Measurements from ENCODE around the gene ADAMTSL3.

The ADAMTSL3 gene

GRCh38 chr15:83866692-83867091 lies 212.8 kb downstream of the ADAMTSL3 start:
- no peak for DNase-seq (ENCODE audit: low read depth)
- no peak for TF ChIP-seq CTCF (IDR thresholded peaks at IDR 0.05; ENCODE audit: insufficient read depth, low read depth, low read length, missing control alignments)
- H3K4me3 ChIP-seq (ENCODE audit: low read depth, low read length), result no peak overlapping the region

- no peak for DNase-seq (ENCODE audit: low read depth)
- H3K4me3 ChIP-seq (ENCODE audit: low read depth, low read length), result no peak overlapping the region
- TF ChIP-seq CTCF (IDR thresholded peaks at IDR 0.05; ENCODE audit: insufficient read depth, low read depth, low read length, missing control alignments), result no peak
Measured at GRCh38 chr15:83869341-83869740, 215.4 kb downstream of the ADAMTSL3 start.

- peak; percentile 70 for DNase-seq (ENCODE audit: low read depth)
- no peak for TF ChIP-seq CTCF (IDR thresholded peaks at IDR 0.05; ENCODE audit: insufficient read depth, low read depth, low read length, missing control alignments)
- H3K4me3 ChIP-seq (ENCODE audit: low read depth, low read length), result no peak overlapping the region
Measured at GRCh38 chr15:83871808-83872559, 218.1 kb downstream of the ADAMTSL3 start.

GRCh38 chr15:83873966-83874365 lies 220.0 kb downstream of the ADAMTSL3 start:
- TF ChIP-seq CTCF (IDR thresholded peaks at IDR 0.05; ENCODE audit: insufficient read depth, low read depth, low read length, missing control alignments), result no peak
- DNase-seq (ENCODE audit: low read depth), result no peak
- H3K4me3 ChIP-seq (ENCODE audit: low read depth, low read length), result no peak overlapping the region

GRCh38 chr15:83880529-83880928 lies 226.6 kb downstream of the ADAMTSL3 start:
- DNase-seq (ENCODE audit: low read depth), result no peak
- H3K4me3 ChIP-seq (ENCODE audit: low read depth, low read length), result no peak overlapping the region
- no peak for TF ChIP-seq CTCF (IDR thresholded peaks at IDR 0.05; ENCODE audit: insufficient read depth, low read depth, low read length, missing control alignments)

- no peak for TF ChIP-seq CTCF (IDR thresholded peaks at IDR 0.05; ENCODE audit: insufficient read depth, low read depth, low read length, missing control alignments)
- no peak overlapping the region for H3K4me3 ChIP-seq (ENCODE audit: low read depth, low read length)
- DNase-seq (ENCODE audit: low read depth), result no peak
Measured at GRCh38 chr15:83881156-83881555, 227.2 kb downstream of the ADAMTSL3 start.

- no peak for TF ChIP-seq CTCF (IDR thresholded peaks at IDR 0.05; ENCODE audit: insufficient read depth, low read depth, low read length, missing control alignments)
- no peak for DNase-seq (ENCODE audit: low read depth)
- no peak overlapping the region for H3K4me3 ChIP-seq (ENCODE audit: low read depth, low read length)
Measured at GRCh38 chr15:83886321-83886720, 232.4 kb downstream of the ADAMTSL3 start.
